Astrocyte of the spinal cord (primary cell): ENCODE results near the gene KCNQ5.
"Not testable (repeated sequence)": the region's sequence is repeated elsewhere in the genome, so short reads cannot be mapped to it uniquely, and the experiment has no call there.

Source experiments
- DNase-seq: peaks from one replicate; pipeline ENCODE4 v3.0.0; 2011; ENCODE audit warnings: low read depth, low spot score
- H3K4me3 ChIP-seq: 2 replicates; pipeline ENCODE4 v1.5.1; 2011; ENCODE audit warnings: low read depth, mild to moderate bottlenecking, low read length, moderate library complexity
- CTCF ChIP-seq: IDR thresholded peaks from 2 replicates; pipeline ENCODE4 v1.5.1; 2012; ENCODE audit warnings: low read depth, mild to moderate bottlenecking, low read length, inconsistent platforms
- in situ Hi-C: cut with HindIII; loops from 2 replicates; pipeline ENCODE4 v1.10.0; 2017; ENCODE audit warnings: low sequenced_read_pairs

The KCNQ5 gene

GRCh38 chr6:72621291-72622093, at the start of gene KCNQ5:
KCNQ5 (plus strand) TSS chr6:72622064.
- in situ Hi-C loops, result no loop called here
- DNase-seq, result peak; percentile 24
- peak within 1 kb of the TSS; percentile 60 for H3K4me3 ChIP-seq
- TF ChIP-seq CTCF, result no peak

- no peak overlapping the region for H3K4me3 ChIP-seq
- in situ Hi-C loops, result no loop called here
- TF ChIP-seq CTCF, result no peak
- DNase-seq, result no peak
These were observed 42.0 kb upstream of the KCNQ5 start for GRCh38 chr6:72579865-72580264.

- peak; percentile 80 for TF ChIP-seq CTCF
- in situ Hi-C loops, result no loop called here
- H3K4me3 ChIP-seq, result no peak overlapping the region
- peak; percentile 79 for DNase-seq
These were observed 41.5 kb upstream of the KCNQ5 start for GRCh38 chr6:72580281-72580940.

GRCh38 chr6:72580950-72581349, 40.9 kb upstream of the KCNQ5 start:
- in situ Hi-C loops, H3K4me3 ChIP-seq, DNase-seq: not testable (repeated sequence)

- no peak for TF ChIP-seq CTCF
- no peak for DNase-seq
- in situ Hi-C loops, result no loop called here
These were observed 33.7 kb upstream of the KCNQ5 start for GRCh38 chr6:72588155-72588554.

GRCh38 chr6:72589096-72589495, 32.8 kb upstream of the KCNQ5 start:
- TF ChIP-seq CTCF, result no peak
- DNase-seq, result peak; percentile 34
- H3K4me3 ChIP-seq, result no peak overlapping the region
- in situ Hi-C loops, result no loop called here

More at GRCh38 chr6:72588155-72588554, 33.7 kb upstream of the KCNQ5 start:
- H3K4me3 ChIP-seq, result no peak overlapping the region

- DNase-seq, result no peak
- H3K4me3 ChIP-seq, result no peak overlapping the region
- in situ Hi-C loops, result no loop called here
- no peak for TF ChIP-seq CTCF
These were observed 26.1 kb upstream of the KCNQ5 start for GRCh38 chr6:72595812-72596211.
